Pancreas (tissue), 10 donors: ENCODE measurements around the gene PRICKLE1. TPM values are rescaled to one million over a fixed set of nuclear protein-coding genes. Genes with fewer than 3 reads are reported as not detected.

Source experiments
- ATAC-seq, 4 donors: fragments of 200-7000 bp; cut with Tn5 transposase; one replicate each; pipeline versions ENCODE4 v1.8.0 to v1.9.1; 2020; ENCODE audit warnings: mild to moderate bottlenecking in 4 of 4, moderate library complexity in 4 of 4
- DNase-seq, 6 donors: peaks; one replicate each; pipeline ENCODE4 v3.0.0-alpha.2; 2020
- FAIRE-seq: peaks from 2 replicates; lab custom pipeline; 2012; peaks lifted over from hg19 to GRCh38; lab: Jason Lieb, UNC
- H3K27ac ChIP-seq, 4 donors: fragments of 200-600 bp; sonication (generic); 1 replicate in 3 of 4; 2 replicates in 1 of 4; pipeline versions ENCODE4 v1.5.0 to v1.8.0; 2020
- H3K27me3 ChIP-seq, 4 donors: fragments of 200-600 bp; one replicate each; pipeline ENCODE4 v1.8.0; 2021
- H3K36me3 ChIP-seq, 3 donors: fragments of 200-600 bp; sonication (generic) in 1 of 3; one replicate each; pipeline versions ENCODE4 v1.5.0 to v1.8.0; 2020 to 2021
- H3K4me1 ChIP-seq, 3 donors: fragments of 200-600 bp; one replicate each; pipeline ENCODE4 v1.8.0; 2021
- H3K4me3 ChIP-seq, 4 donors: fragments of 200-600 bp; sonication (generic) in 2 of 4; one replicate each; pipeline versions ENCODE4 v1.5.0 to v1.8.0; 2020 to 2021
- H3K9me3 ChIP-seq, 4 donors: fragments of 200-600 bp; one replicate each; pipeline ENCODE4 v1.8.0; 2021
- CTCF ChIP-seq, 4 donors: fragments of 200-600 bp; sonication (generic) in 3 of 4; IDR thresholded peaks; one replicate each; pipeline versions ENCODE4 v1.5.0 to v1.8.0; 2021; ENCODE audit warnings: antibody characterized with exemption in 4 of 4
- WGBS, 2 donors: extraction: QIAGEN DNeasy Blood & Tissue Kit; methylation state at CpG; one replicate each; pipeline ENCODE4 v1.1.7; 2013; 5-methylcytosine and 5-hydroxymethylcytosine counted together
- intact Hi-C, 3 donors: fragments of 100-400 bp; cut with DNase I; formaldehyde crosslinking; loops; one replicate each; pipeline versions ENCODE4 v1.11.1 to v1.14.2; 2022
- polyA plus RNA-seq, 2 donors: library from polyadenylated mRNA; stranded (reverse); fragments of 200-250 nt; gene quantifications; one replicate each; pipeline ENCODE4 v1.2.3, GENCODE V29; 2013
- total RNA-seq, 6 donors: library from RNA; stranded (reverse); fragmentation: NEBNext Ultra II Directional in 4 of 6; extraction: Animal tissue kit (Norgen Biotek cat#: 25700) in 4 of 6; gene quantifications; one replicate each; pipeline versions ENCODE4 v1.2.1 to v1.2.4, GENCODE V29; 2021 to 2023
- donor health status: healthy with polysubstance abuse.
- donor health status: DM: no; HTN: no; CAD: no; lungs with moderate emphysema.
- donor health status: DM: no; HTN: no; CAD: no.
- donor health status: control.
- donor health status: control.
- donor health status: Bipolar disorder and iron deficiency.
- donor health status: DM: yes; HTN: yes; CAD: no.
- donor health status: DM: no; HTN: no; CAD: no.
- donor health status: DM: no; HTN: no; CAD: no.
- donor health status: DM: yes; HTN: yes; CAD: no.

Gene PRICKLE1
- total and polyA plus RNA-seq, 8 donors: 1.5 to 9.5 (median 2.8) TPM

- Histone ChIP-seq H3K27ac (no peak overlapping the region), H3K36me3 (no peaks in the 10 kb centered on the region), H3K9me3 (no peaks in the 10 kb centered on the region), H3K27me3 (no peaks in the 10 kb centered on the region), H3K4me3 (no peak overlapping the region), H3K4me1 (peaks cover 0 to 5% (median 0%) of the 10 kb centered on the region in 3 donors)
- TF ChIP-seq CTCF (IDR thresholded peaks at IDR 0.05): no peak
- FAIRE-seq: no peak
- intact Hi-C loops: no loop called here
- ATAC-seq: no peak
- no peak for DNase-seq
- WGBS, 2 donors: 86 to 88% methylated on average over 4 of the region's 4 CpGs
Observed at GRCh38 chr12:42507081-42507480, 82.5 kb downstream of the PRICKLE1 start.

GRCh38 chr12:42504049-42504448 lies 85.5 kb downstream of the PRICKLE1 start:
- intact Hi-C loops: no loop called here
- WGBS, 2 donors: 72 to 86% methylated on average over 5 of the region's 5 CpGs
- FAIRE-seq: no peak

GRCh38 chr12:42502682-42503081 lies 86.9 kb downstream of the PRICKLE1 start:
- ATAC-seq: no peak
- no peaks in the 10 kb centered on the region for H3K9me3 ChIP-seq
- no peaks in the 10 kb centered on the region for H3K36me3 ChIP-seq
- H3K27me3 ChIP-seq: no peaks in the 10 kb centered on the region
- peaks cover 0 to 5% (median 0%) of the 10 kb centered on the region in 3 donors for H3K4me1 ChIP-seq
- no peak for DNase-seq
- H3K27ac ChIP-seq: no peak overlapping the region
- no peak for FAIRE-seq
- WGBS, 2 donors: 52 to 57% methylated on average over 6 of the region's 6 CpGs
- intact Hi-C loops: no loop called here
- TF ChIP-seq CTCF (IDR thresholded peaks at IDR 0.05): no peak
- H3K4me3 ChIP-seq: no peak overlapping the region

More at GRCh38 chr12:42504049-42504448, 85.5 kb downstream of the PRICKLE1 start:
- no peak for ATAC-seq
- no peak for TF ChIP-seq CTCF (IDR thresholded peaks at IDR 0.05)
- Histone ChIP-seq H3K27me3 (no peaks in the 10 kb centered on the region), H3K4me1 (peaks cover 0 to 5% (median 0%) of the 10 kb centered on the region in 3 donors), H3K9me3 (no peaks in the 10 kb centered on the region), H3K4me3 (no peak overlapping the region), H3K36me3 (no peaks in the 10 kb centered on the region), H3K27ac (no peak overlapping the region)
- DNase-seq: no peak

GRCh38 chr12:42498549-42499247 lies 90.8 kb downstream of the PRICKLE1 start:
- no peaks in the 10 kb centered on the region for H3K27me3 ChIP-seq
- H3K9me3 ChIP-seq: no peaks in the 10 kb centered on the region
- FAIRE-seq (no peak), ATAC-seq (no peak), DNase-seq (no peak)
- intact Hi-C loops: no loop called here
- no peak overlapping the region for H3K4me3 ChIP-seq
- 89 to 95% methylated on average over 3 of the region's 3 CpGs for WGBS, 2 donors
- H3K36me3 ChIP-seq: no peaks in the 10 kb centered on the region
- H3K27ac ChIP-seq: no peak overlapping the region
- no peak for TF ChIP-seq CTCF (IDR thresholded peaks at IDR 0.05)
- peaks cover 0 to 5% (median 0%) of the 10 kb centered on the region in 3 donors for H3K4me1 ChIP-seq

- intact Hi-C loops: no loop called here
- Histone ChIP-seq H3K4me3 (no peak overlapping the region), H3K27ac (no peak overlapping the region), H3K9me3 (no peaks in the 10 kb centered on the region), H3K27me3 (no peaks in the 10 kb centered on the region), H3K36me3 (no peaks in the 10 kb centered on the region), H3K4me1 (no peaks in the 10 kb centered on the region)
- ATAC-seq (no peak), FAIRE-seq (no peak), DNase-seq (no peak)
- TF ChIP-seq CTCF (IDR thresholded peaks at IDR 0.05): no peak
- WGBS, 2 donors: 92 to 95% methylated on average over 4 of the region's 4 CpGs
Observed at GRCh38 chr12:42496886-42497285, 92.7 kb downstream of the PRICKLE1 start.
